GM21786 (cell line): ENCODE results near the gene TBC1D3E.
"Not testable (repeated sequence)": the region's sequence is repeated elsewhere in the genome, so short reads cannot be mapped to it uniquely, and the experiment has no call there.

Experiments
- ATAC-seq: cut with Tn5 transposase; IDR thresholded peaks from one replicate; pipeline ENCODE4 v1.9.1; 2021; ENCODE audit not compliant: unreplicated experiment

The TBC1D3E gene

DNA sequence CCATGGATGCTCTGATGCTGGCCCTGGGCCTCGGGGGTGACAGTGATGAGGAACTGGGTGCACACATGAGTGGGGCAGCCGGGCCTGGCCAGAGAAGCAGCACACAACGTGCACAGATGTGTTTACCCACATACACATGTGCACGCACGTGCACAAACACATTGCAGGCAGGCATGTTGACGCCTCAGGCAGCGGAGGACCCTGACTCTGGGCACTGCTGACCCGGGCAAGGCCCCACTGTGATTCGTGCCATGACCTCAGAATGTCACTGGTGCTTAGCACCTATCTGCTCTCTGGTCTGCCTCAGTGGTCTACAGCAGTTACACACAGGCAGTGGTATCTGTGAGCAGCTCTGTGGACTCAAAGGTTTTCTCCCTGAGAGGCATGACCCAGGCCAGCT, at the start of gene TBC1D3E:
TBC1D3E (plus strand) TSS at position 301 of the 400 bp plus-strand sequence. CDS start 1,545 bp downstream, outside the sequence.
- ATAC-seq: not testable (repeated sequence)

DNA sequence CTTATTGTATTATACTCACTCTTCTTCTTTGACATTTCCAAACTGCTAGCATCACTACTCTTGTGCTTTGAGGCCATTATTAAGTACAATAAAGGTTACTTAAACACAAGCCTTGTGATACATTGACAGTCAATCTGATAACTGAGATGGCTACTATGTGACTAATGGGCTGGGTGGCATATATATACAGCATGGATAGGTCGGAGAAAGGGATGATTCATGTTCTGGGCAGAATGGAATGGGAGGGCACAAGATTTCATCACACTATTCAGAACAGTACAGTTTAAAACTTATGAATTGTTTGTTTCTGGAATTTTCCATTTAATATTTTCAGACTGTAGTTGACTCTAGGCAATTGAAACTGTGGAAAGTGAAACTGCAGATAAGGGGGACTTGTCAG, 40.4 kb upstream of the TBC1D3E start:
- ATAC-seq: not testable (repeated sequence)

DNA sequence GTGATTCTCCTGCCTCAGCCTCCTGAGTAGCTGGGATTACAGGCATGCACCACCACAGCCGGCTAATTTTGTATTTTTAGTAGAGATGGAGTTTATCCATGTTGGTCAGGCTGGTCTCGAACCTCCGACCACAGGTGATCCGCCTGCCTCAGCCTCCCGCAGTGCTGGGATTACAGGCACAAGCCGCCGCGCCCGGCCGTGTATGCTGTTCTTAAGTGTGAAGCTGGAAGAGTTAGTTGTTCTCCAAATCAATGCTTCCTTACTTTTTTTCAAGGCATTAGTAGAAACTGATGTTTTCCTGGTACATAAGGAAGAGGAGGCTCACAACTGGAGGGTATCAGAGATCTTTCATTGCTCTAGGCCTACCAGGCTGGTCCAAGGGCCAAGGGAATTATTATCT, 39.6 kb upstream of the TBC1D3E start:
- not testable (repeated sequence) for ATAC-seq

DNA sequence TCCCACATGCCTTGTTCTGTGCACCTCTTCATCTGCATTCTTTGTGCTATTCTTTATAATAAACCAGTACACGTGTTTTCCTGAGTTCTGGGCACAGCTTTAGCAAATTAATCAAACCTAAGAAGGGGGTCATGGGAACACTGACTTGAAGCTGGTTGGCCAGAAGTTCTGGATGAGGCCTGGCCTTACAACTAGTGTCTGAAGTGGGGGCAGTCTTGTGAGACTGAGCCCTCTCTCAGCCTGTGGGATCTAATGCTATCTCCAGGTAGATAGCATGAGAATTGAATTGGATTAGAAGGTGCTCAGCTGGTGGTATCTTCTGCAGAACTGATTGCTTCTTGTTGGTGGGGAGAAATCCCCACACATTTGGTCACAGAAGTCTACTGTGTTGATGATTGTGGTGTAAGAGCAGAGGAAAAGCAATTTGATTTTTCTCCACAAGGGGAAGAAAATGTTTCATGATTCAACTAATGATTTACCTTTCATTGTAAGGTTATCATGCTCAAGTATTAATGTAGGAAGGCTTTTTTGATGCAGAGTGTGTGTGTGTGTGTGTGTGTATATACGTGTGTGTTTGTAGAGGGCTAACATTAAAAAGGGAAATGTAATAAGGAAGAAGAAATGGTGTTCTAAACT, 33.6 kb upstream of the TBC1D3E start:
- not testable (repeated sequence) for ATAC-seq

DNA sequence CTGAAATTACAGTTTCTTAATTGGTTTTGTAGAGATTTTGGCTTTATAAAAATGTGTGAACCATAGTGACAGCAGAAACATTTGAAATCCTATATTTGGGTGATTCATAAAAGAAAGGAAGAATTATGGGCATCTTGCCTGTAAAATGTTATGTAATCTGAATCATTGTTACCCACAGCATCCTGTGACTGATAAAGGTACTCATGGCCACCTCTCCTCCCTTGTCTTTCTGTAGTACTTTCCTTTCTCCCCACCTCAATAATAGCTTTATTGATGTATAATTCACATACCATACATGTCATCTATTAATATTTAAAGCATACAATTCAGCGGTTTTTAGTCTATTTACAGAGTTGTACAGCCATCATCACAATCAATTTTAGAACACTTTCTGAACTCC, 28.5 kb upstream of the TBC1D3E start:
- ATAC-seq: not testable (repeated sequence)

DNA sequence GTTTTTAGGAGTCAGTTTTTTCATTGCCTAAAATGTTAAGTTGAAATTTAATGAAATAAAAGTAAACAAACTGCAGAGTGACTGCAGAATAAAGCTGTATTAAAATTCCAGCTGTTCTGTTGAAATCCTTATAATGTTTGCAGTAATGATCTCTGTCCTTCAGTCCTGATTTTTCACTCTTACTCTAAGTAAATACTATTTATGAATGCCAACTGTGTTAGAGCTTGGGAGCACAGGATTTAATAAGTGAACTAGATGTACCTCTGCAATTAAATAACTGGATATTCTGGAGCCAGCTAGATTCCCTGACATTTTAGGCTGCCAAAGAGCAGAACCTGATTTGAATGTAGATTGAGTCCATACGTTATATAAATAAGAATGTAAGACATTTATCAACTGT, 7.9 kb upstream of the TBC1D3E start:
- not testable (repeated sequence) for ATAC-seq

DNA sequence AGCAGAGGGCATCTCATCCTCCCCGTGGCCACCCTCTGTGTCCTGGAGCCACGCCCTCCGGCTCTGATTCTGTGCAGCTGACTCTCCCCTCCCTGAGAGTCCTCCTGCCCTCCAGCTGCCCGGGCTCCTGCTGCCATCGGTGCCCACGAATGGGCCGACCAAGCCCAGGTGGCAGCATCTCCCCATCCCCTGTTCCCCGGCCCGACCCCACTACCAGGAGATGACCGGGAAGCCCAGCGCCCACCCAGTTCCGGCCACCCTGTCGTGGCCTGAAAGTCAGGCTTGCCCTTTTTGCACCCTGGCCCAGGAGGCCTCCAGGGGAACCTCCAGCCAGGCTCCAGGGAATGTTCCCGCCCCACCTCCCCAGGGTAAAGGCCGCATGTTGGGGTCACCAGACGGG, 7.1 kb downstream of the TBC1D3E start:
- ATAC-seq: not testable (repeated sequence)
